HEK293 (cell line): ENCODE measurements around the gene MTUS2.
A peak's percentile ranks its signal among the peaks of the same experiment; 100 is the strongest.

ENCODE experiments used
- CTCF ChIA-PET: fragments of 350-600 bp; formaldehyde crosslinking; extraction: SDS; loops from one replicate; lab custom pipeline; 2021; ENCODE audit warnings: antibody characterized with exemption; lab: Yijun Ruan, JAX
- POLR2A ChIA-PET: fragments of 300-600 bp; formaldehyde crosslinking; extraction: SDS; loops from one replicate; lab custom pipeline; 2020; ENCODE audit warnings: antibody characterized with exemption, inconsistent platforms; lab: Yijun Ruan, JAX
- H3K27ac ChIP-seq: fragments of 200-500 bp; sonication (Bioruptor generic); 2 replicates; pipeline ENCODE4 v1.5.1; 2014; ENCODE audit warnings: low read depth, low read length, control low read depth, inconsistent platforms; ENCODE audit errors: extremely low read depth
- H3K36me3 ChIP-seq, 2 experiments: fragments of 200-500 bp in 1 of 2; sonication (Bioruptor generic) in 1 of 2; 1 replicate in 1 of 2; 2 replicates in 1 of 2; pipeline ENCODE4 v1.5.1; 2014 to 2017; ENCODE audit warnings: inconsistent platforms in 2 of 2, low read length in 2 of 2; ENCODE audit not compliant: control insufficient read depth in 2 of 2, insufficient read depth in 1 of 2
- H3K4me1 ChIP-seq: fragments of 200-500 bp; sonication (Bioruptor generic); 2 replicates; pipeline ENCODE4 v1.5.1; 2014; ENCODE audit warnings: mild to moderate bottlenecking, low read length, inconsistent platforms; ENCODE audit not compliant: control insufficient read depth, insufficient read depth
- H3K4me3 ChIP-seq: 2 replicates; pipeline ENCODE4 v1.5.1; 2011; ENCODE audit warnings: low read depth, mild to moderate bottlenecking, control low read depth, low read length, moderate library complexity
- H3K9me3 ChIP-seq: fragments of 200-500 bp; sonication (Bioruptor generic); 2 replicates; pipeline ENCODE4 v1.5.1; 2014; ENCODE audit warnings: low read depth, low read length, inconsistent platforms; ENCODE audit not compliant: control insufficient read depth, insufficient read depth
- FEZF1 ChIP-seq: fragments of 450-650 bp; formaldehyde crosslinking; IDR thresholded peaks from 2 replicates; pipeline ENCODE4 v1.5.1; 2016; ENCODE audit warnings: missing biosample characterization, missing genetic modification characterization
- KLF17 ChIP-seq: fragments of 450-650 bp; formaldehyde crosslinking; IDR thresholded peaks from 2 replicates; pipeline ENCODE4 v1.5.1; 2016; ENCODE audit warnings: missing biosample characterization, missing genetic modification characterization
- KLF8 ChIP-seq: fragments of 450-650 bp; formaldehyde crosslinking; IDR thresholded peaks from 2 replicates; pipeline ENCODE4 v1.5.1; 2016; ENCODE audit warnings: missing biosample characterization, missing genetic modification characterization
- OSR2 ChIP-seq: fragments of 450-650 bp; formaldehyde crosslinking; IDR thresholded peaks from 2 replicates; pipeline ENCODE4 v1.5.1; 2016; ENCODE audit warnings: missing biosample characterization, missing genetic modification characterization
- PRDM10 ChIP-seq: fragments of 450-650 bp; formaldehyde crosslinking; IDR thresholded peaks from 2 replicates; pipeline ENCODE4 v1.5.1; 2016; ENCODE audit warnings: missing biosample characterization, missing genetic modification characterization
- PRDM4 ChIP-seq: fragments of 450-650 bp; formaldehyde crosslinking; IDR thresholded peaks from 2 replicates; pipeline ENCODE4 v1.5.1; 2017; ENCODE audit warnings: missing biosample characterization, missing genetic modification characterization
- TSHZ1 ChIP-seq: fragments of 450-650 bp; formaldehyde crosslinking; IDR thresholded peaks from 2 replicates; pipeline ENCODE4 v1.5.1; 2016; ENCODE audit warnings: missing biosample characterization, missing genetic modification characterization, borderline replicate concordance
- ZBTB48 ChIP-seq: fragments of 450-650 bp; formaldehyde crosslinking; IDR thresholded peaks from 2 replicates; pipeline ENCODE4 v1.5.1; 2016; ENCODE audit warnings: missing biosample characterization, missing genetic modification characterization
- ZNF202 ChIP-seq: fragments of 450-650 bp; formaldehyde crosslinking; IDR thresholded peaks from 2 replicates; pipeline ENCODE4 v1.5.1; 2016; ENCODE audit warnings: missing biosample characterization, missing genetic modification characterization, borderline replicate concordance
- ZNF24 ChIP-seq: fragments of 450-650 bp; formaldehyde crosslinking; IDR thresholded peaks from 2 replicates; pipeline ENCODE4 v1.5.1; 2016; ENCODE audit warnings: missing biosample characterization, missing genetic modification characterization
- ZNF366 ChIP-seq: fragments of 450-650 bp; formaldehyde crosslinking; conservative IDR thresholded peaks from 2 replicates; pipeline ENCODE4 v1.5.1; 2016; ENCODE audit warnings: missing biosample characterization, missing genetic modification characterization
- ZNF398 ChIP-seq: fragments of 450-650 bp; formaldehyde crosslinking; IDR thresholded peaks from 2 replicates; pipeline ENCODE4 v1.5.1; 2017; ENCODE audit warnings: missing biosample characterization, missing genetic modification characterization
- ZNF449 ChIP-seq: fragments of 450-650 bp; formaldehyde crosslinking; IDR thresholded peaks from 2 replicates; pipeline ENCODE4 v1.5.1; 2017; ENCODE audit warnings: missing biosample characterization, mild to moderate bottlenecking, missing genetic modification characterization, moderate library complexity
- ZNF629 ChIP-seq: fragments of 450-650 bp; formaldehyde crosslinking; IDR thresholded peaks from 2 replicates; pipeline ENCODE4 v1.5.1; 2017; ENCODE audit warnings: missing biosample characterization, missing genetic modification characterization
- ZNF701 ChIP-seq: fragments of 450-650 bp; formaldehyde crosslinking; IDR thresholded peaks from 2 replicates; pipeline ENCODE4 v1.5.1; 2016; ENCODE audit warnings: missing biosample characterization, missing genetic modification characterization
- ZNF776 ChIP-seq: fragments of 450-650 bp; formaldehyde crosslinking; IDR thresholded peaks from 2 replicates; pipeline ENCODE4 v1.5.0; 2017; ENCODE audit warnings: missing biosample characterization, missing genetic modification characterization, borderline replicate concordance
- ZNF843 ChIP-seq: fragments of 450-650 bp; formaldehyde crosslinking; IDR thresholded peaks from 2 replicates; pipeline ENCODE4 v1.5.1; 2016; ENCODE audit warnings: missing biosample characterization, missing genetic modification characterization
- ZSCAN30 ChIP-seq: fragments of 450-650 bp; IDR thresholded peaks from 2 replicates; pipeline ENCODE4 v1.5.1; 2018; ENCODE audit warnings: missing biosample characterization, mild to moderate bottlenecking, missing genetic modification characterization, moderate library complexity
- ZXDB ChIP-seq: fragments of 450-650 bp; formaldehyde crosslinking; IDR thresholded peaks from 2 replicates; pipeline ENCODE4 v1.5.1; 2016; ENCODE audit warnings: missing biosample characterization, missing genetic modification characterization

The MTUS2 gene

GRCh38 chr13:29435125-29435911 lies 615.2 kb downstream of the MTUS2 start:
- Histone ChIP-seq H3K4me3 (no peak overlapping the region), H3K27ac (no peak overlapping the region; the same call in 1 of the 2 replicates), H3K9me3 (no peaks in the 10 kb centered on the region), H3K4me1 (peaks cover 14% of the 10 kb centered on the region), H3K36me3 (no peaks in the 10 kb centered on the region)
- CTCF ChIA-PET, result interaction anchor here (0.6 to 1.0 kb wide), 2 partner anchors 16 to 19 kb away, joined by 3 to 4 read pairs; no protein-coding TSS in a partner anchor
- POLR2A ChIA-PET, result no interaction called here
- TF ChIP-seq ZNF24 (tag by site-specific recombination) (peak; percentile 57; the same call in 1 of the 2 replicates), KLF17 (tag by site-specific recombination) (no peak), FEZF1 (tag by site-specific recombination) (0 out of 2 replicates have a peak, but pooled peaks have one; percentile 33), ZNF776 (tag by site-specific recombination) (no peak), ZNF629 (tag by site-specific recombination) (peak; percentile 84), ZSCAN30 (tag by site-specific recombination) (no peak), ZBTB48 (tag by site-specific recombination) (peak; percentile 41; the same call in 1 of the 2 replicates), TSHZ1 (peak; percentile 11; the same call in 1 of the 2 replicates), ZNF701 (tag by site-specific recombination) (no peak), ZXDB (peak; percentile 44; the same call in 1 of the 2 replicates), ZNF449 (tag by site-specific recombination) (no peak), PRDM4 (tag by site-specific recombination) (peak; percentile 80), OSR2 (tag by site-specific recombination) (peak; percentile 85), ZNF398 (tag by site-specific recombination) (0 out of 2 replicates have a peak, but pooled peaks have one; percentile 21), ZNF366 (peak; percentile 87), ZNF202 (no peak), KLF8 (tag by site-specific recombination) (peak; percentile 59; the same call in 1 of the 2 replicates), PRDM10 (tag by site-specific recombination) (peak; percentile 91), ZNF843 (tag by site-specific recombination) (peak; percentile 53)
